ENCODE measurements around the gene RHBDL1.
"Not testable (repeated sequence)": the region's sequence is repeated elsewhere in the genome, so short reads cannot be mapped to it uniquely, and the experiment has no call there.

The RHBDL1 gene

DNA sequence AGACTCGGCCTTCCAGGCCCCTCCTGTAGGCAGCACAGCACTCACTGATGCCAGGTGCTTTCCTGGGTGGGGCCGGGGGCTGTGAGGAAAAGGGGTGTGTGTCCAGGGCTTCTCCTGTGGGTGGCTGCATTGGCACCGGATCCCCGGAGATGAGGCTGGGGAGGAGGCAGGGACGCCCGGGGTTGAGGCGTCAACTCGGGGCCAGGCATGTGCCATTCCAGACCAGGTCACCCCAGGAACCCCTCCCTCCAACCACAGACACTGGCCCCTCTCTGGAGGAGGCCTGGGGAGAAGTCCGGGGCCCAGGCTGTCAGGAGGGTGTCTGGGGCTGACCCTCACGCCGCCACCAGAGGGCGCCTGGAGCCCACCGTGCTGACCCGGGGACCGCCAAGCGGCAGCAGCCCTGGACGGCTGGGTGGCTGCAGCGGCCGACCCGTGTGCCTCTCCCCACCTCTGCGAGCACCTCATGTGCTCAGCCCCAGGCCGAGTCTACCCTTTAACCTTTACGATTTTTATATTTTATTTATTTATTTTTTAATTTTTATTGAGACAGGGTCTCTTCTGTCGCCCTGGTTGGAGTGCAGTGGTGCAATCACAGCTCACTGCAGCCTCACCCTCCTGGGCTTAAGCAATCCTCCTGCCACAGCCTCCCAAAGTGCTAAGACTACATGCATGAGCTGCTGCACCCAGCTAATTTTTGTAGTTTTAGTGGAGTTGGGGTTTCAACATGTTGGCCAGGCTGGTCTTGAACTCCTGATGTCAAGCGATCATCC, 36.3 kb downstream of the RHBDL1 start:
- H3K27ac Mint-ChIP-seq = no peak overlapping the region
- TF ChIP-seq, protein P1, sequence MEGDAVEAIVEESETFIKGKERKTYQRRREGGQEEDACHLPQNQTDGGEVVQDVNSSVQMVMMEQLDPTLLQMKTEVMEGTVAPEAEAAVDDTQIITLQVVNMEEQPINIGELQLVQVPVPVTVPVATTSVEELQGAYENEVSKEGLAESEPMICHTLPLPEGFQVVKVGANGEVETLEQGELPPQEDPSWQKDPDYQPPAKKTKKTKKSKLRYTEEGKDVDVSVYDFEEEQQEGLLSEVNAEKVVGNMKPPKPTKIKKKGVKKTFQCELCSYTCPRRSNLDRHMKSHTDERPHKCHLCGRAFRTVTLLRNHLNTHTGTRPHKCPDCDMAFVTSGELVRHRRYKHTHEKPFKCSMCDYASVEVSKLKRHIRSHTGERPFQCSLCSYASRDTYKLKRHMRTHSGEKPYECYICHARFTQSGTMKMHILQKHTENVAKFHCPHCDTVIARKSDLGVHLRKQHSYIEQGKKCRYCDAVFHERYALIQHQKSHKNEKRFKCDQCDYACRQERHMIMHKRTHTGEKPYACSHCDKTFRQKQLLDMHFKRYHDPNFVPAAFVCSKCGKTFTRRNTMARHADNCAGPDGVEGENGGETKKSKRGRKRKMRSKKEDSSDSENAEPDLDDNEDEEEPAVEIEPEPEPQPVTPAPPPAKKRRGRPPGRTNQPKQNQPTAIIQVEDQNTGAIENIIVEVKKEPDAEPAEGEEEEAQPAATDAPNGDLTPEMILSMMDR (IDR thresholded peaks at IDR 0.05; ENCODE audit: unreplicated experiment in 3 of 3) = peak; percentile 92 to 96 (median 92)
- no peak overlapping the region for H3K4me3 Mint-ChIP-seq
- peaks cover 56% of the 10 kb centered on the region for H3K27me3 Mint-ChIP-seq (ENCODE audit: low read depth)
- no peaks in the 10 kb centered on the region for H3K36me3 Mint-ChIP-seq (ENCODE audit: low read depth)
- peaks cover 4% of the 10 kb centered on the region for H3K4me1 Mint-ChIP-seq
- H3K9me3 Mint-ChIP-seq = no peaks in the 10 kb centered on the region

DNA sequence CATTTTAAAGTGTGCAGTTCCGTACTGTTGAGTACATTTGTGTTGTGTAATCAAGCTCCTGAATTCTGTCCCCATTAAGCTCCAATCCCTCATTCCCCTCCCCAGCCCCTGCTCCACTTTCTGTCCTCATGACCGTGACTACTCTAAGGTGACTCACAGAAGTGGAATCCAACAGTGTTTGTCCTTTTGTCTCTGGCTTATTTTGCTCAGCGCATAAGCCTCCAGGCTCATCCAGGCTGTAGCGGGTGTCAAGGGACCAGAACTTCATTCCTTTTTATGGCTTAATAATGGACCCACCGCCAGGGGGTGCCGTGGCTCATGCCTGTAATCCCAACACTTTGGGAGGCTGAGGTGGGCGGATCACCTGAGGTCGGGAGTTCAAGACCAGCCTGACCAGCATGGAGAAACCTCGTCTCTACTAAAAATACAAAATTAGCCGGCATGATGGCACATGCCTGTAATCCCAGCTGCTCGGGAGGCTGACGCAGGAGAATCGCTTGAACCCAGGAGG, 37.3 kb downstream of the RHBDL1 start:
- H3K9me3 Mint-ChIP-seq = not testable (repeated sequence)

DNA sequence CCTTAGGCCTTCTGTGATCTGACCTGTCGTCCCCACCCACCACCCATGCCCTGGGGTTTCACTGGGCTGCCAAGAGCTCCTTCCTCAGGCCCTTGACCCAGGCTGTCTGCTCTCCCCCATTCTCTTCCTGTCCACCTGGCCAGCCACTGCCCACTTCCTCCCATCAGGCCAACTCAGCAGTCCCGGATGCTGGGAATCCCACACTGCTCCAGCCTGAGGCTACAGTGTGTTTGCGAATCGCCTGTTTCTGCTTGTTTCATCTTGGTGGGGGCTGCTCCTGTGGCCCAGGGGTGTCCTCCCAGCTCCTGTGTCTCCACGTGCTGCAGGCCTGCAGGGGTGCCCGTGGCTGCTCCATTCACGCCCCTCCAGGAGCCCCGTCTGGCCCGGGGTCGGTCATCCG, 38.6 kb downstream of the RHBDL1 start:
- H3K27ac Mint-ChIP-seq = no peak overlapping the region
- peaks cover 7% of the 10 kb centered on the region for H3K4me1 Mint-ChIP-seq
- no peaks in the 10 kb centered on the region for H3K9me3 Mint-ChIP-seq
- H3K36me3 Mint-ChIP-seq (ENCODE audit: low read depth) = no peaks in the 10 kb centered on the region
- peaks cover 39% of the 10 kb centered on the region for H3K27me3 Mint-ChIP-seq (ENCODE audit: low read depth)
- TF ChIP-seq, protein P1 (IDR thresholded peaks at IDR 0.05; ENCODE audit: unreplicated experiment in 3 of 3) = no peak
- peak overlapping the region; percentile 25 to 52 (median 51) for H3K4me3 Mint-ChIP-seq

More for the DNA sequence above, 37.3 kb downstream of the RHBDL1 start:
- not testable (repeated sequence) for H3K27ac Mint-ChIP-seq; H3K36me3 Mint-ChIP-seq (ENCODE audit: low read depth); H3K4me1 Mint-ChIP-seq
- Mint-ChIP-seq H3K27me3 (ENCODE audit: low read depth) (peaks cover 47% of the 10 kb centered on the region), H3K4me3 (peak overlapping the region in 2 of 3 experiments; percentile 7 to 10)
- TF ChIP-seq, protein P1 (IDR thresholded peaks at IDR 0.05; ENCODE audit: unreplicated experiment in 3 of 3) = peak in 2 of 3 experiments; percentile 23 to 33

DNA sequence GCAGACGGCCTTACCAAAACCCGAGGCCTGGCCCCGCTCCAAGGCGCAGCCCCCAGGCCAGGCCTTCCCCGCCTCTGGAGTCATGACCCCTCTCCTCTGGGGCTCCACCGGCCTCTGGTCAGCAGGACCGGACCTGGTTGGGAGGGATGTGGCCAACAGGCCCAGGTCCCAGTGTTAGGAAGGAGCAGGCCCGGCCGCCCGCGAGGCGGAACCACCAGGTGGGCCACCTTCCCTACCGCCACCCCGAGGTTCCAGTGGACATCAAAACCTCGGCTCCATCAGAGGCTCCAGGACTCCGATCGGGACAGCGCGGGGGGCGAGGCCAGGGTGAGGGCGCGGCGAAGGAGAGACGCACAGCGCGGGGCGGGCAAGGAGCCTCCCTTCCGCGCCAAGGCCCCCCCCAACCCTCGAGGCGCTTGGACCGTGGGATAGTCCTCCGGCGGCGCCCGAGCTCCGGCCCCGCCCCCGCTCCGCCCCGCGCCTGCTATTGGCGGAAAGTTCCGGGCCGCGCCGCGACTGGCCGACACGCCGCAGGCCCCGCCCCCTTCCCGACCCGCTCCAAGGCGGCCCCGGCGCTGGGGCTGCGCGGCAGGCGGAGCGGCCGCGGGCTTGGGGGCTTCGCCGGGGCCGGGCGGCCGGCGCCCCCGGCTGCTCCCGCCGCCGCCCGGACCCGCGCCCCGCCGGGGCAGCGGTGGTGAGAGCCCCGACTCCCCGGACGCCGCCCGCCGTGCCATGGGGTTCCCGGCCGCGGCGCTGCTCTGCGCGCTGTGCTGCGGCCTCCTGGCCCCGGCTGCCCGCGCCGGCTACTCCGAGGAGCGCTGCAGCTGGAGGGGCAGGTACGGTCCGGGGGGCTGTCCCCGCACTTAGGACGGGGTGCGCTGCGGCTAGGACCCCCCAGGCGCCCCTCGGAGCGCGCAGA, 39.3 kb downstream of the RHBDL1 start, which contains the start of gene METRN:
TSS of gene METRN (plus strand) at position 561 of the 919 bp plus-strand sequence. CDS start at position 733, 172 bp downstream.
- Mint-ChIP-seq H3K9me3 (no peaks in the 10 kb centered on the region), H3K4me1 (peaks cover 10% of the 10 kb centered on the region), H3K27me3 (ENCODE audit: low read depth) (peaks cover 31% of the 10 kb centered on the region), H3K27ac (no peak within 1 kb of the TSS), H3K4me3 (peak within 1 kb of the TSS; percentile 78 to 80 (median 78)), H3K36me3 (ENCODE audit: low read depth) (no peaks in the 10 kb centered on the region)
- TF ChIP-seq, protein P1 (IDR thresholded peaks at IDR 0.05; ENCODE audit: unreplicated experiment in 3 of 3) = no peak

DNA sequence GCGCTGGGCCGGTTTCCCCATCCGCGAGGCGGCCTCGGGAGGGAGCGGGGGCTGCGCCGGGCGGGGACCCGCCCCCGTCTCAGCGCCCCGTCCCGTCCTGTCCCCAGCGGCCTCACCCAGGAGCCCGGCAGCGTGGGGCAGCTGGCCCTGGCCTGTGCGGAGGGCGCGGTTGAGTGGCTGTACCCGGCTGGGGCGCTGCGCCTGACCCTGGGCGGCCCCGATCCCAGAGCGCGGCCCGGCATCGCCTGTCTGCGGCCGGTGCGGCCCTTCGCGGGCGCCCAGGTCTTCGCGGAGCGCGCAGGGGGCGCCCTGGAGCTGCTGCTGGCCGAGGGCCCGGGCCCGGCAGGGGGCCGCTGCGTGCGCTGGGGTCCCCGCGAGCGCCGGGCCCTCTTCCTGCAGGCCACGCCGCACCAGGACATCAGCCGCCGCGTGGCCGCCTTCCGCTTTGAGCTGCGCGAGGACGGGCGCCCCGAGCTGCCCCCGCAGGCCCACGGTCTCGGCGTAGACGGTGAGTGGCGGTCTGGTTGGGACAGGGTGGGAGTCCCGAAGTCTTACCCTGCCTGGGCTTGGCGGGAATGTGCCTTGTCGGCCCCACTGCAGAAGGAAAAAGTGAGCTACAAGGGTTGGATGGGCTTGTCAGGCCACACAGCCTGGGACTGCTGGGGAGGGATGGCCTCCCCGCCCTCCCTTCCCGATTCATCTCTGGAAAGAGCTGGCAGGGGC, 40.2 kb downstream of the RHBDL1 start:
- H3K4me3 Mint-ChIP-seq = peak overlapping the region; percentile 78 to 80 (median 78)
- no peak overlapping the region for H3K27ac Mint-ChIP-seq
- H3K4me1 Mint-ChIP-seq = peaks cover 15% of the 10 kb centered on the region
- TF ChIP-seq, protein P1 (IDR thresholded peaks at IDR 0.05; ENCODE audit: unreplicated experiment in 3 of 3) = peak in 1 of 3 experiments; percentile 17
- H3K9me3 Mint-ChIP-seq = no peaks in the 10 kb centered on the region
- peaks cover 26% of the 10 kb centered on the region for H3K27me3 Mint-ChIP-seq (ENCODE audit: low read depth)
- no peaks in the 10 kb centered on the region for H3K36me3 Mint-ChIP-seq (ENCODE audit: low read depth)

Data from nephron (organoid).